ENCODE data around the gene PLA2G4D. TPM values are rescaled to one million over a fixed set of nuclear protein-coding genes. Genes with fewer than 3 reads are reported as not detected.

PLA2G4D gene
- total and polyA plus RNA-seq, 10 of the 15 experiments (the other 5 are each of a cell fraction or from before 2014, with no cell fraction given) = 0.03 TPM; not detected in 9

GRCh38 chr15:42062284-42062806 lies 32.0 kb downstream of the PLA2G4D start:
- no peaks in the 10 kb centered on the region for H4K20me1 ChIP-seq (ENCODE audit: control insufficient read depth, insufficient read depth)
- H3K9me3 ChIP-seq (replicated peaks; ENCODE audit: control insufficient read depth, insufficient read depth, low read length) = no peaks in the 10 kb centered on the region
- H3K4me3 ChIP-seq = no peak overlapping the region
- H3K4me1 ChIP-seq (ENCODE audit: control insufficient read depth, insufficient read depth, low read length) = peaks cover 10% of the 10 kb centered on the region
- ChIA-PET SMC1A (ENCODE audit: uncharacterized antibody, unreplicated experiment) (interaction anchor here (0.9 to 1.7 kb wide), 3 partner anchors 19 to 168 kb away, joined by 3 to 4 read pairs (median 3); no protein-coding TSS in a partner anchor), RAD21 (ENCODE audit: unreplicated experiment) (interaction anchor here (1.9 kb wide), 1 partner anchor 72 kb away, joined by 8 read pairs; no protein-coding TSS in a partner anchor), POLR2A (interaction anchor here (0.5 to 0.9 kb wide), 4 partner anchors 26 to 1123 kb away, joined by 3 to 8 read pairs (median 4); no protein-coding TSS in a partner anchor), CTCF (interaction anchor here (0.7 to 5.4 kb wide), 11 partner anchors 8 to 288 kb away, joined by 3 to 42 read pairs (median 4); partner anchors contain the start of genes EHD4 and MAPKBP1)
- no peak overlapping the region for H3K9ac ChIP-seq (ENCODE audit: control insufficient read depth, insufficient read depth, low read length)
- in situ Hi-C loops (cut with MboI) (loop anchor here (5.0 kb wide), 1 partner anchor 70 kb away; no protein-coding TSS in a partner anchor), intact Hi-C loops (cut with micrococcal nuclease; ENCODE audit: unreplicated experiment) (no loop called here)
- BruUV-seq (replicated peaks) = no TSS peak
- TF ChIP-seq IRF3 (IDR thresholded peaks at IDR 0.05) (no peak), SP1 (IDR thresholded peaks at IDR 0.05; ENCODE audit: low read depth, low read length) (no peak), ZNF217 (IDR thresholded peaks at IDR 0.05) (no peak), CHD2 (IDR thresholded peaks at IDR 0.05; ENCODE audit: borderline replicate concordance, low read depth, low read length) (no peak), RAD21 (IDR thresholded peaks at IDR 0.05; ENCODE audit: insufficient read depth, low read depth, low read length) (no peak), HSF1 (IDR thresholded peaks at IDR 0.05; ENCODE audit: low read depth, low read length) (no peak), SIX5 (IDR thresholded peaks at IDR 0.05; ENCODE audit: low read depth, low read length, severe bottlenecking) (no peak), REST (IDR thresholded peaks at IDR 0.05; ENCODE audit: low read depth, low read length) (no peak), NR2C1 (IDR thresholded peaks at IDR 0.05) (no peak), YBX1 (IDR thresholded peaks at IDR 0.05) (no peak), ZZZ3 (IDR thresholded peaks at IDR 0.05; ENCODE audit: control insufficient read depth, insufficient read length, low read depth) (no peak), GATAD2B (conservative IDR thresholded peaks at IDR 0.05; ENCODE audit: low read depth) (no peak), STAT1 (conservative IDR thresholded peaks at IDR 0.05) (no peak)
- DNase-seq (ENCODE audit: low read depth, low spot score) = no peak
- no peaks in the 10 kb centered on the region for H3K36me3 ChIP-seq (ENCODE audit: control insufficient read depth in 2 of 2, insufficient read depth in 2 of 2, low read length in 1 of 2)
- H2AFZ ChIP-seq (ENCODE audit: control insufficient read depth, low read depth, low read length) = no peak overlapping the region
- no peak overlapping the region for H3K27ac ChIP-seq (ENCODE audit: control insufficient read depth, insufficient read depth)
- no peak for ATAC-seq
- H3K27me3 ChIP-seq (replicated peaks in 1 of 2; ENCODE audit: control insufficient read depth in 2 of 2, insufficient read depth in 2 of 2, low read length in 1 of 2) = 0 out of 4 replicates have a peak, but pooled peaks cover 0 to 2% of the 10 kb centered on the region in 2 experiments
- no peak overlapping the region for H3K4me2 ChIP-seq (ENCODE audit: control insufficient read depth, insufficient read depth)
- no peak for FAIRE-seq
- no peaks in the 10 kb centered on the region for H3K79me2 ChIP-seq (ENCODE audit: control insufficient read depth, insufficient read depth, low read length)
- 26% methylated on average over 9 of the region's 9 CpGs for WGBS (ENCODE audit: insufficient coverage, insufficient replicate concordance, low lambda C conversion rate, missing lambda C conversion rate)

Measured in GM12878 (cell line).